GM10266 (cell line): ENCODE results near the gene SERPINA12.

ENCODE experiments used
- DNase-seq: peaks from one replicate; pipeline ENCODE4 v3.0.0; 2012; ENCODE audit errors: extremely low spot score
- TF ChIP-seq, protein P1 (sequence below): IDR thresholded peaks from 2 replicates; pipeline ENCODE4 v1.5.1; 2012; ENCODE audit warnings: mild to moderate bottlenecking, low read depth; ENCODE audit not compliant: control insufficient read depth, insufficient read depth; ENCODE audit errors: missing control alignments

SERPINA12 gene

DNA sequence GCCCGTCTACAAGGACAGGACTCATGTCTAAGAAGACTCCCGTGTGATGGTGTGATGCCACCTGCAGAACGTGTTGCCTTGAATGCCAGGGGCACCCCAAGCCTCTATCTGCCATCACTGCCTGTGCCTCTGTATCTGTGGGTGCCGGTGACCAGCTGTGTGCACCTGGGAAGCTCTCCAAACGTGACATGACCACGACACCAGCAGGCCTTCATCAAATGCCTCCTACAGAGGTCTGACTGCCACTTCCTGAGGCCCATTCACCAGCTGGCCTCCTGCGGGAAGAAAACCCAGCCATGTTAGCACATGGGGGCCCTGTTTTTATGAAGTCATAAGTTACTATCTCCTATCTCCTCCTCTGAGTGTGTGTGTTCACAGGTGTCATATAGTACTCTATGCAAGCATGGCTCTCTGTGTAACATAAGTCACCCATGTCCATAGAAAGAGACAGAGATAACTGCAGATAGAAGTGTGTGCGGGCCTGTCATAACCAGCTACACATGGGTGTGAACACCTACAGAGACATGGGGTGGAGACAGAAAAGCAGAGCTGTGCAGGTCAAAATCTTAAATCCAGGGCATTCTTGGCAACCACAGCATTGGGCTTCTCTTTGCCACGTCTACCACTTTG lies 33.7 kb upstream of the SERPINA12 start:
- TF ChIP-seq, protein P1, sequence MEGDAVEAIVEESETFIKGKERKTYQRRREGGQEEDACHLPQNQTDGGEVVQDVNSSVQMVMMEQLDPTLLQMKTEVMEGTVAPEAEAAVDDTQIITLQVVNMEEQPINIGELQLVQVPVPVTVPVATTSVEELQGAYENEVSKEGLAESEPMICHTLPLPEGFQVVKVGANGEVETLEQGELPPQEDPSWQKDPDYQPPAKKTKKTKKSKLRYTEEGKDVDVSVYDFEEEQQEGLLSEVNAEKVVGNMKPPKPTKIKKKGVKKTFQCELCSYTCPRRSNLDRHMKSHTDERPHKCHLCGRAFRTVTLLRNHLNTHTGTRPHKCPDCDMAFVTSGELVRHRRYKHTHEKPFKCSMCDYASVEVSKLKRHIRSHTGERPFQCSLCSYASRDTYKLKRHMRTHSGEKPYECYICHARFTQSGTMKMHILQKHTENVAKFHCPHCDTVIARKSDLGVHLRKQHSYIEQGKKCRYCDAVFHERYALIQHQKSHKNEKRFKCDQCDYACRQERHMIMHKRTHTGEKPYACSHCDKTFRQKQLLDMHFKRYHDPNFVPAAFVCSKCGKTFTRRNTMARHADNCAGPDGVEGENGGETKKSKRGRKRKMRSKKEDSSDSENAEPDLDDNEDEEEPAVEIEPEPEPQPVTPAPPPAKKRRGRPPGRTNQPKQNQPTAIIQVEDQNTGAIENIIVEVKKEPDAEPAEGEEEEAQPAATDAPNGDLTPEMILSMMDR, result no peak
- DNase-seq, result no peak

DNA sequence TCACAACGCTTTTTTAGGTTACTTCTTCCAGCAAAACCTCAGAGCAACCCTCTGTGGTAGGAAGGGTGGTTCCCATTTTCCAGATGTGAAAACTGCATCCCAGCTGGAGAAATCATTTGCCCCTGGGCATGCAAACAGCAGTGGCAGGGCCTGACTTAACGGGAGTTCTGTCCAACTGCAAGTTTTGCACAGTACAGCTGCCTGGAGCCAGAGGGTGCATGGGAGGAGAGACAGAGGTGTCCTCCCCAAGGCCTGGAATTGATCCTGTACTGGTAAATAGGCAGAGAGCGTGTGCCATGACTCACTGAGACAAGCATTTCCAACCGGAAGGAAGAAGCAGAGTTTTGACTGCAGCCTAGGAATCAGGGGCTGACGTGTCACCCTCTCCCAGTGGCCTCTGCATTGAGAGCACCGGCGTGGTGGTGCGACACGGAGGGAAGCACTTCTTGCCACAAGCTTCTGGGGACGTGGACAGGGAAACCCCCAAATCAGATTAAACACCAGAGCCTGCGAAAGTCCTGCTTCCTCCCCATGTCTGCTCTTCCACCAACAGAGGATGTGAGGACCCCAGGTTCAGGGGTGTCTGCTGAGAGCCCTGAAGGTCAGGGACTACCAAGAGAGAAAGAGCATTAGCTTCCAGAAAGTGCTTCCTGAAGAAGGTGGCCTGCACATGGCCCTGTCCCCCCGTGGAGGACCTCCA lies 33.0 kb upstream of the SERPINA12 start:
- no peak for DNase-seq
- TF ChIP-seq, protein P1, result no peak

DNA sequence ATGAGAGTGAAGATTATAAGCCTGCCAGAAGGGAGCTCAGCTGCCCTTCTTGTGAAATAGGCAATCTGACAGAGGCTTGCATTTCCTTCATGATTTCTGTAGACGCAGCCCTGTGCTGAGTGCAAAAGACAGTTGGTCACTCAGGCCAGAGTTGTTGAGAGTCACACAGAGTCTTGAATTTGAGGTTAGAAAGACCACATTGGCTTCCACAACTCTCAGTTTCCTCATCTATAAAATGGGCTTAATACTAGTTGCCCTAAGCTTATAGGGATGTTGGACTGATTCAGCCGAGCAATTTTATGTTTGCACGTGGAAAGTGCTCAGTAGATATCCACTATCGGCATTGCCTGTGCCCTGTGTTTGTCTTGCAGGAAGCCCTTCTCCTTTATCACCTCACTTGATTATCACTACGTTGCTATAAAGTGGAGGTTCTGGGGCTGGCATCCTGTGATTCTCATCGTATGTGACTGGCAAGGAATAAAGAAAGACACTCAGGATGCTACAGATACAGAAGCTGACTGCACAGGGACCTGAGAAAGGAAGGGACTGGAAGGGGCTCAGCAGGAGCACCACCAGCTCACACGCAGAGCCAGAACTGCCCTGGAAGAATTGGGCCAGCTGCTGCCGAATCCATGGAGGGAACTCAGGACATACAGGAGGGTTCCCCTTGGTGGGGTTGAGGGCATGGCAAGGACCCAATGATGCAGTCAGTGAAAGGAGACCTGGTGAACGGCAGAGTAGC lies 32.1 kb upstream of the SERPINA12 start:
- TF ChIP-seq, protein P1, result no peak
- DNase-seq, result no peak

DNA sequence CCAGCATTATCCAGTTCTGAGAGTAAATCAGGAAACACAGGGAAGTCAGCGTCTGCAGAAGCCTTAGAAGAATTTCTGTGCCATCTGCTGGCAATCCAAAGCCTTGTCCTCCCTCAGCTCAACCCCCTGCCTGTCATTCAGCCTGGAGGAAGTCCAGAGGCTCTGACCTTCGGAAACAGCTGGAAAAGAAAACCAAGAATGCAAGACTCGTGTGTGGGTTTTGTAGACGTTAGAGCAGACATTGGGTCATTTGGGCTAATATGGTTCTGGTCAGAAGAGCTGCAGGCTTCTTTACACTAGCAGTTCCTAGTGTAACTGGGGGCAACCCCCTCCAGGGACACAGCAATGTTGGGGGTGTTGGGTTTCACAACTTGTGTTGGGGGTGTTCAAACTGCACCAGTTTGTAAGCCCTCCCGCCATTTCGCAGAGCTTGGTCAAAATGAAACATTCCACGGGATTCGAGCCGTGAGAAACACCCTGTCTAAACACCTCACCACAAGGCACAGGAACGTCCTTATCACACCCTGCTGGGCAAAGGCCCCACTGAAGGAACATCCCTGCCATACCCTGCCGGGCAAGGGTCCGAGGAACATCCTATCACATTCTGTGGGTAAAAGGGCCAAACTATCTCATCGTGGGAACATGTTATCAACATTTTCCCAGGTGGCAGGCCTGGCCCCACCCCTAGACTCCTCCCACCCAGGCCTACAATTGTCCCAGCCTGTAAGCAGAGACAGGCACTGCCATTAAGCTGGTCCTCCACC lies 30.9 kb upstream of the SERPINA12 start:
- TF ChIP-seq, protein P1, result peak; percentile 20
- no peak for DNase-seq

DNA sequence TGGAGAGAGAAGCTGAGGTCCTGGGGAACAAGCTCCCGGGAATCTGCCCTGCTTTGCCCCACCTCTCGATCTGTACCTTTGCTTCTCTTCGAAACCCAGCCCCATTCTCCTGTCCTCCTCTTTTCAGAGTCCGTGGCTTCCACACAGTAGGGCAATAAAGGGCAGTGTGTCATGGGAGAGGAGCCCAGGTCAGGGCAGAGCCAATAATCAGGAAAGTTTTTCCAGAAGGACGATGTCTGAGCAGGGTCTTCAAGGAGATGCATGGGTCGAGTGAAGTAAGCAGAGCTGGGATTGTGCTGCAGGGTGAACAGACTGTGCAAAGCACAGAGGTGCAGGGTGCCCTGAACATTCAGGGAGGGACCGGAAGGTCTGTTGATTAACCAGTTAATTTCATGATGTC lies 29.9 kb upstream of the SERPINA12 start:
- DNase-seq, result no peak
- TF ChIP-seq, protein P1, result no peak

DNA sequence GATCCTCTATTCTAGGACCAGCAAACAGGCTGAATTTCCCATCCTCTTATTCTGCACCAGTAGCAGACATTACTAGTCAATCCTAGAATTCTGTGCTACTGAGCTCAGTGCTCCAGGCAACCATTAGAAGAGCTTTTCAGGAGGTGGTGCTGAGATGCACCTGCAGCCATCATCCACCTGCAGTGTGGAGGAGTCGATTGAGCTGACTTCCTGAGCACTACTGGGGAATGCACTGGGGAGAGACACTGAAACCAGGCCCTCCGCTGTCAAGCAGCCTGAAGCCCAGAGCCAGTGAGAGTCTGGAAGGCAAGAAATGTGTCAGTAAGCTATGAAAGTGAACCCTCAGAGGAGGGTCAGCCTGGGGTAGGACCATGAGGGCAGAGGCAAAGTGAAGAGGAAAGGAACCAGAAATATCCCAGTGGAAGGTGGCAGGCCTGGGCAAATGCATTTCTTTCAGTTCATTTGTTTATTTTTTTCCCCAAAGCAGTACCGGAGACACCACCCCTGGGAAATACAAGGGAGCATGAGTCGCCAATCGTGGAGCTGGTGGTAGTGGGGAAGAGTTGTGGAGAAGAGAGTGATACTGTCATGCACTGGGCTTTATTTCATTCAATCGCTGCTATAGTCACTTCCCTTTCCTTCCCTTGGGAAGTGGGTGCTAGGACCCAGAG lies 28.9 kb upstream of the SERPINA12 start:
- TF ChIP-seq, protein P1, result no peak
- DNase-seq, result no peak
